Endodermal cell (in vitro differentiated cells): ENCODE results near the gene CCNH. TPM values are rescaled to one million over a fixed set of nuclear protein-coding genes. Genes with fewer than 3 reads are reported as not detected.

ENCODE experiments used
- DNase-seq: peaks from one replicate; pipeline ENCODE4 v3.0.0-alpha.2; 2017
- H3K27ac ChIP-seq: 2 replicates; pipeline ENCODE4 v1.5.1; 2013; ENCODE audit warnings: mild to moderate bottlenecking, low read depth, low read length, moderate library complexity
- H3K27me3 ChIP-seq: 2 replicates; pipeline ENCODE4 v1.6.1; 2013; ENCODE audit warnings: mild to moderate bottlenecking, low read length, moderate library complexity; ENCODE audit not compliant: insufficient read depth, control insufficient read depth, poor library complexity, severe bottlenecking
- H3K36me3 ChIP-seq: 2 replicates; pipeline ENCODE4 v1.7.0; 2013; ENCODE audit warnings: mild to moderate bottlenecking, low read length, moderate library complexity; ENCODE audit not compliant: control insufficient read depth, insufficient read depth
- H3K4me1 ChIP-seq: one replicate; pipeline ENCODE4 v1.7.0; 2013; ENCODE audit warnings: low read length; ENCODE audit not compliant: control insufficient read depth, insufficient read depth
- H3K4me3 ChIP-seq: 2 replicates; pipeline ENCODE4 v1.5.1; 2013; ENCODE audit warnings: mild to moderate bottlenecking, low read length, moderate library complexity
- H3K9ac ChIP-seq: 2 replicates; pipeline ENCODE4 v1.6.1; 2013; ENCODE audit warnings: mild to moderate bottlenecking, low read length, moderate library complexity; ENCODE audit not compliant: poor library complexity, severe bottlenecking; ENCODE audit errors: extremely low read depth
- H3K9me3 ChIP-seq: 2 replicates; pipeline ENCODE4 v1.6.1; 2013; ENCODE audit warnings: mild to moderate bottlenecking, low read length, moderate library complexity; ENCODE audit not compliant: control insufficient read depth
- H3K27ac Mint-ChIP-seq: 2 replicates; pipeline ENCODE4 v1.8.0; 2020; ENCODE audit warnings: mixed read lengths
- H3K27me3 Mint-ChIP-seq: 2 replicates; pipeline ENCODE4 v1.8.0; 2021; ENCODE audit warnings: mild to moderate bottlenecking, mixed read lengths; ENCODE audit not compliant: insufficient read depth
- H3K36me3 Mint-ChIP-seq: 2 replicates; pipeline ENCODE4 v1.8.0; 2020; ENCODE audit warnings: low read depth, mixed read lengths
- H3K4me1 Mint-ChIP-seq: 2 replicates; pipeline ENCODE4 v1.8.0; 2020; ENCODE audit warnings: mixed read lengths
- H3K4me3 Mint-ChIP-seq: 2 replicates; pipeline ENCODE4 v1.8.0; 2020; ENCODE audit warnings: mild to moderate bottlenecking, moderate library complexity, mixed read lengths
- H3K9me3 Mint-ChIP-seq: 2 replicates; pipeline ENCODE4 v1.8.0; 2020; ENCODE audit warnings: mild to moderate bottlenecking, mixed read lengths
- CTCF ChIP-seq: fragments of 200-600 bp; sonication (generic); conservative IDR thresholded peaks from 2 replicates; pipeline ENCODE4 v1.5.0; 2021; ENCODE audit warnings: antibody characterized with exemption, mild to moderate bottlenecking
- WGBS, 2 experiments: methylation state at CpG; one replicate each; pipeline versions ENCODE4 v1.1.5 to v1.1.7; 2013; ENCODE audit warnings: missing lambda C conversion rate in 2 of 2, mixed read lengths in 1 of 2; ENCODE audit not compliant: insufficient coverage in 1 of 2, insufficient read length in 1 of 2; 5-methylcytosine and 5-hydroxymethylcytosine counted together
- total RNA-seq, 2 donors: library from RNA; stranded (reverse); fragmentation: NEBNext Ultra II Directional in 1 of 2; extraction: Animal tissue kit (Norgen Biotek cat#: 25700) in 1 of 2; gene quantifications; 2 replicates in 1 of 2; 3 replicates in 1 of 2; pipeline ENCODE4 v1.2.1, GENCODE V29; 2021

CCNH gene
- total RNA-seq, 2 donors from 2014 or later = 34.4 to 37.7 TPM

- no peak overlapping the region for H3K4me3 Mint-ChIP-seq
- no peak for DNase-seq
- Histone ChIP-seq H3K27ac (no peak overlapping the region), H3K27me3 (no peaks in the 10 kb centered on the region), H3K9me3 (no peaks in the 10 kb centered on the region), H3K36me3 (peaks cover 94% of the 10 kb centered on the region), H3K4me3 (no peak overlapping the region), H3K9ac (no peak overlapping the region), H3K4me1 (no peaks in the 10 kb centered on the region)
- H3K4me1 Mint-ChIP-seq = no peaks in the 10 kb centered on the region
- no peaks in the 10 kb centered on the region for H3K9me3 Mint-ChIP-seq
- peaks cover 74% of the 10 kb centered on the region for H3K36me3 Mint-ChIP-seq
- no peak for TF ChIP-seq CTCF
- H3K27ac Mint-ChIP-seq = no peak overlapping the region
- H3K27me3 Mint-ChIP-seq = no peaks in the 10 kb centered on the region
- WGBS, 2 experiments = 88 to 96% methylated on average over 2 to 4 of the region's 4 CpGs
These were observed 19.9 kb downstream of the CCNH start for GRCh38 chr5:87392801-87393200.

GRCh38 chr5:87392170-87392569 is 20.6 kb downstream of the CCNH start:
- no peaks in the 10 kb centered on the region for H3K9me3 Mint-ChIP-seq
- no peak overlapping the region for H3K27ac Mint-ChIP-seq
- H3K4me3 ChIP-seq = no peak overlapping the region
- no peaks in the 10 kb centered on the region for H3K27me3 Mint-ChIP-seq
- H3K4me3 Mint-ChIP-seq = no peak overlapping the region
- H3K4me1 ChIP-seq = no peaks in the 10 kb centered on the region
- H3K27me3 ChIP-seq = no peaks in the 10 kb centered on the region
- H3K4me1 Mint-ChIP-seq = no peaks in the 10 kb centered on the region
- no peaks in the 10 kb centered on the region for H3K9me3 ChIP-seq
- no peak for TF ChIP-seq CTCF
- peaks cover 72% of the 10 kb centered on the region for H3K36me3 Mint-ChIP-seq
- H3K36me3 ChIP-seq = peaks cover 94% of the 10 kb centered on the region
- H3K27ac ChIP-seq = no peak overlapping the region
- no peak overlapping the region for H3K9ac ChIP-seq
- WGBS, 2 experiments = 89 to 97% methylated on average over 1 of the region's 1 CpG
- DNase-seq = no peak

- H3K27ac ChIP-seq = no peak overlapping the region
- Mint-ChIP-seq H3K4me3 (no peak overlapping the region), H3K27ac (no peak overlapping the region), H3K36me3 (peaks cover 72% of the 10 kb centered on the region), H3K9me3 (no peaks in the 10 kb centered on the region), H3K27me3 (no peaks in the 10 kb centered on the region), H3K4me1 (peaks cover 4% of the 10 kb centered on the region)
- no peaks in the 10 kb centered on the region for H3K27me3 ChIP-seq
- WGBS, 2 experiments = 91 to 94% methylated on average over 5 of the region's 5 CpGs
- no peak for TF ChIP-seq CTCF
- no peak for DNase-seq
- no peaks in the 10 kb centered on the region for H3K9me3 ChIP-seq
- no peak overlapping the region for H3K4me3 ChIP-seq
- peaks cover 6% of the 10 kb centered on the region for H3K4me1 ChIP-seq
- peaks cover 96% of the 10 kb centered on the region for H3K36me3 ChIP-seq
- no peak overlapping the region for H3K9ac ChIP-seq
These were observed 22.0 kb downstream of the CCNH start for GRCh38 chr5:87390576-87391199.
